DND-41 (cell line): Measurements from ENCODE around the gene NOS1AP.

Experiments used
- EZH2 ChIP-seq: IDR thresholded peaks from 3 replicates; pipeline ENCODE4 v1.6.1; 2012; ENCODE audit warnings: borderline replicate concordance, low read depth, mild to moderate bottlenecking, moderate library complexity, low read length, inconsistent platforms; ENCODE audit not compliant: severe bottlenecking
- TF ChIP-seq, protein P1 (sequence below): IDR thresholded peaks from 2 replicates; pipeline ENCODE4 v1.5.1; 2012; ENCODE audit warnings: borderline replicate concordance, low read length, moderate library complexity, mild to moderate bottlenecking; ENCODE audit not compliant: poor library complexity, severe bottlenecking; ENCODE audit errors: extremely low read depth

DNA sequence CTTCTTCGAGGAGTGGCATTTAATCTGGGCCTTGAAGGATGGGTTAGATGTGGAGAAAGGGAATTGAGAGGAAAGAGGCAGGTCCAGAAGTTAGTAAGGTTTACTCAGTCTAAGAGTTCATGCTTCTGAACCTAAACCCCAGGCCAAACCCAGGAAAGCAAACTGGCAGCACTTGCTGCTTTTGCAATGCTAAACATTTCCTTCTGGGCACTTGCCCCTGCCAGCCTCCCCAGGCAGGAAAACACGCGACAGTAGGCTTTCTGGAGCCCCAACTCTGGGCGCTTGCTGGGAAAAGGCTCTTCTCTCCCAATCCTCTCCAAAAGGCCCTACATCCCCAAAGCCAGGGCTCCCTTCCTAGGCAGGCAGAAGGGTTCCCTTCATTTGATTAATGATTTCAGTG is 48.4 kb upstream of the NOS1AP start:
- TF ChIP-seq, protein P1, sequence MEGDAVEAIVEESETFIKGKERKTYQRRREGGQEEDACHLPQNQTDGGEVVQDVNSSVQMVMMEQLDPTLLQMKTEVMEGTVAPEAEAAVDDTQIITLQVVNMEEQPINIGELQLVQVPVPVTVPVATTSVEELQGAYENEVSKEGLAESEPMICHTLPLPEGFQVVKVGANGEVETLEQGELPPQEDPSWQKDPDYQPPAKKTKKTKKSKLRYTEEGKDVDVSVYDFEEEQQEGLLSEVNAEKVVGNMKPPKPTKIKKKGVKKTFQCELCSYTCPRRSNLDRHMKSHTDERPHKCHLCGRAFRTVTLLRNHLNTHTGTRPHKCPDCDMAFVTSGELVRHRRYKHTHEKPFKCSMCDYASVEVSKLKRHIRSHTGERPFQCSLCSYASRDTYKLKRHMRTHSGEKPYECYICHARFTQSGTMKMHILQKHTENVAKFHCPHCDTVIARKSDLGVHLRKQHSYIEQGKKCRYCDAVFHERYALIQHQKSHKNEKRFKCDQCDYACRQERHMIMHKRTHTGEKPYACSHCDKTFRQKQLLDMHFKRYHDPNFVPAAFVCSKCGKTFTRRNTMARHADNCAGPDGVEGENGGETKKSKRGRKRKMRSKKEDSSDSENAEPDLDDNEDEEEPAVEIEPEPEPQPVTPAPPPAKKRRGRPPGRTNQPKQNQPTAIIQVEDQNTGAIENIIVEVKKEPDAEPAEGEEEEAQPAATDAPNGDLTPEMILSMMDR, result no peak
- TF ChIP-seq EZH2, result no peak
